ENCODE data around the gene PCIF1.
A peak's percentile ranks its signal among the peaks of the same experiment; 100 is the strongest.

PCIF1 gene

GRCh38 chr20:45934046-45934585 is 367 bp upstream of the PCIF1 start:
- ChIA-PET CTCF (interaction anchor here (0.6 to 3.0 kb wide), 7 partner anchors 27 to 161 kb away, joined by 3 to 21 read pairs (median 5); no protein-coding TSS in a partner anchor), POLR2A (ENCODE audit: low non-redundant PET) (interaction anchor here (0.5 to 3.6 kb wide), 11 partner anchors 10 to 132 kb away, joined by 3 to 35 read pairs (median 4); partner anchors contain the start of gene ZNF335)
- DNase-seq (ENCODE audit: low spot score) = peak; percentile 48
- TF ChIP-seq, protein P1, sequence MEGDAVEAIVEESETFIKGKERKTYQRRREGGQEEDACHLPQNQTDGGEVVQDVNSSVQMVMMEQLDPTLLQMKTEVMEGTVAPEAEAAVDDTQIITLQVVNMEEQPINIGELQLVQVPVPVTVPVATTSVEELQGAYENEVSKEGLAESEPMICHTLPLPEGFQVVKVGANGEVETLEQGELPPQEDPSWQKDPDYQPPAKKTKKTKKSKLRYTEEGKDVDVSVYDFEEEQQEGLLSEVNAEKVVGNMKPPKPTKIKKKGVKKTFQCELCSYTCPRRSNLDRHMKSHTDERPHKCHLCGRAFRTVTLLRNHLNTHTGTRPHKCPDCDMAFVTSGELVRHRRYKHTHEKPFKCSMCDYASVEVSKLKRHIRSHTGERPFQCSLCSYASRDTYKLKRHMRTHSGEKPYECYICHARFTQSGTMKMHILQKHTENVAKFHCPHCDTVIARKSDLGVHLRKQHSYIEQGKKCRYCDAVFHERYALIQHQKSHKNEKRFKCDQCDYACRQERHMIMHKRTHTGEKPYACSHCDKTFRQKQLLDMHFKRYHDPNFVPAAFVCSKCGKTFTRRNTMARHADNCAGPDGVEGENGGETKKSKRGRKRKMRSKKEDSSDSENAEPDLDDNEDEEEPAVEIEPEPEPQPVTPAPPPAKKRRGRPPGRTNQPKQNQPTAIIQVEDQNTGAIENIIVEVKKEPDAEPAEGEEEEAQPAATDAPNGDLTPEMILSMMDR (conservative IDR thresholded peaks at IDR 0.05; ENCODE audit: low read depth) = no peak
- H3K27ac ChIP-seq = peak overlapping the region; percentile 97

- CTCF ChIA-PET = interaction anchor here (3.0 kb wide), 1 partner anchor 28 kb away, joined by 21 read pairs; no protein-coding TSS in a partner anchor
- DNase-seq (ENCODE audit: low spot score) = no peak
- peak overlapping the region; percentile 97 for H3K27ac ChIP-seq
- POLR2A ChIA-PET (ENCODE audit: low non-redundant PET) = interaction anchor here (0.6 to 3.6 kb wide), 12 partner anchors 9 to 1425 kb away, joined by 3 to 35 read pairs (median 6); partner anchors contain the start of genes CTSA, SNX21 and ZNF335
- TF ChIP-seq, protein P1 (conservative IDR thresholded peaks at IDR 0.05; ENCODE audit: low read depth) = no peak
Observed at GRCh38 chr20:45935416-45936046, 1.0 kb downstream of the PCIF1 start.

DNA sequence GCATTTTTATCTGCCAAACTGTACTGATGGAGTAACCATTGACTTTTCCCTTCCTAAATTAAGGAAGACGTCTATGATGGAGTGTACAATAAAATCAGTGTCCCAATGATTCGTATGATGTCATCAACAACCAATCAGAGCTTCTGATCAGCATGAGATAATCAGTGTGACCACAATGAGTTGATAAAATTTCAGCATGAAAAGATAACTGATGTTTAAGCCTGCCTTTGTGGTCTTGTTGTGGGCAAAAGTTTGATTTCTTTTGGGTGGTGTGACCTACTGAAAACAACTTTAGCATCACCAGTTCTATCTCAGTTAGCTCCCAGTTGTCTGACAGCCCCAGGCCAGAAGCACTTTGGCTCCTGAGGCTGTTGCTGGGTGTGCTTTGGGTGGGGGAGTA is 3.3 kb downstream of the PCIF1 start:
- ChIA-PET POLR2A (ENCODE audit: low non-redundant PET) (no interaction called here), CTCF (interaction anchor here (1.0 to 1.9 kb wide), 2 partner anchors 8 to 63 kb away, joined by 3 to 7 read pairs; no protein-coding TSS in a partner anchor)
- DNase-seq (ENCODE audit: low spot score) = no peak
- TF ChIP-seq, protein P1 (conservative IDR thresholded peaks at IDR 0.05; ENCODE audit: low read depth) = no peak
- H3K27ac ChIP-seq = no peak overlapping the region

- peak overlapping the region; percentile 19 for H3K27ac ChIP-seq
- CTCF ChIA-PET = interaction anchor here (0.6 kb wide), 2 partner anchors 16 to 103 kb away, joined by 3 read pairs; no protein-coding TSS in a partner anchor
- POLR2A ChIA-PET (ENCODE audit: low non-redundant PET) = no interaction called here
- DNase-seq (ENCODE audit: low spot score) = no peak
- TF ChIP-seq, protein P1 (conservative IDR thresholded peaks at IDR 0.05; ENCODE audit: low read depth) = no peak
Observed at GRCh38 chr20:45938727-45939438, 4.4 kb downstream of the PCIF1 start.

- no peak for DNase-seq (ENCODE audit: low spot score)
- POLR2A ChIA-PET (ENCODE audit: low non-redundant PET) = no interaction called here
- CTCF ChIA-PET = no interaction called here
- TF ChIP-seq, protein P1 (conservative IDR thresholded peaks at IDR 0.05; ENCODE audit: low read depth) = no peak
- H3K27ac ChIP-seq = 0 out of 2 replicates have a peak overlapping the region, but pooled peaks have one; percentile 1
Observed at GRCh38 chr20:45940053-45940452, 5.6 kb downstream of the PCIF1 start.

DNA sequence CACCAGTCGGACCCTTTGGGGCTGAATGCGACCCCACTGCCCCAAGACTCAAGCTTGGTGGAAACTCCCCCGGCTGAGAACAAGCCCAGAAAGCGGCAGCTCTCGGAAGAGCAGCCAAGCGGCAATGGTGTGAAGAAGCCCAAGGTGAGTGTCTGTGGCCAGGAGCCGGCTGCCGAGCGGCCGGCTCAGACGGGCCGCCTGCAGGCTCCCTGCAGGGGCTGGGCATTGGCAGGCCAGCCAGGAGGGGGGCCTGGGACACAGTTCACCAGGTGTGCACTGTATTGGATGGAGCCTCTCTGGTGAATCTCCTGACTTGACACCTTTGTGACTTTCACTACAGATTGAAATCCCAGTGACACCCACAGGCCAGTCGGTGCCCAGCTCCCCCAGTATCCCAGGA is 6.0 kb downstream of the PCIF1 start:
- CTCF ChIA-PET = no interaction called here
- TF ChIP-seq, protein P1 (conservative IDR thresholded peaks at IDR 0.05; ENCODE audit: low read depth) = no peak
- H3K27ac ChIP-seq = 0 out of 2 replicates have a peak overlapping the region, but pooled peaks have one; percentile 1
- no peak for DNase-seq (ENCODE audit: low spot score)
- POLR2A ChIA-PET (ENCODE audit: low non-redundant PET) = no interaction called here
